B cell (primary cell): ENCODE measurements around the gene APMAP. TPM values are rescaled to one million over a fixed set of nuclear protein-coding genes. Genes with fewer than 3 reads are reported as not detected.

ENCODE experiments used
- ATAC-seq: fragments of 200-7000 bp; cut with Tn5 transposase; one replicate; pipeline ENCODE4 v1.10.0; 2021; ENCODE audit warnings: low read depth, mild to moderate bottlenecking, moderate number of reproducible peaks, moderate library complexity
- CTCF ChIA-PET: fragments of 350-600 bp; sonication (Branson Sonifier 250); formaldehyde crosslinking; loops from one replicate; lab custom pipeline; 2021; ENCODE audit warnings: antibody characterized with exemption, inconsistent platforms; lab: Charles Lee
- POLR2A ChIA-PET: fragments of 350-600 bp; sonication (Branson Sonifier 250); formaldehyde crosslinking; loops from one replicate; lab custom pipeline; 2021; ENCODE audit warnings: antibody characterized with exemption; lab: Charles Lee
- DNase-seq: peaks from one replicate; pipeline ENCODE4 v3.0.0; 2013
- H2AFZ ChIP-seq: 2 replicates; pipeline ENCODE4 v1.6.1; 2012; ENCODE audit warnings: mild to moderate bottlenecking, low read depth, low read length; ENCODE audit not compliant: insufficient read depth, poor library complexity, severe bottlenecking
- H3K27ac ChIP-seq, 2 donors: 1 replicate in 1 of 2; 2 replicates in 1 of 2; pipeline ENCODE4 v1.5.1; 2012 to 2013; ENCODE audit warnings: low read length in 2 of 2, mild to moderate bottlenecking in 2 of 2, moderate library complexity in 1 of 2
- H3K27me3 ChIP-seq, 4 experiments: fragments of 200-600 bp in 1 of 4; sonication (generic) in 1 of 4; replicated peaks in 1 of 4; 1 replicate in 2 of 4; 2 replicates in 2 of 4; pipeline versions ENCODE4 v1.6.1 to v1.7.0; 2013 to 2016; ENCODE audit warnings: low read length in 3 of 4, mild to moderate bottlenecking in 2 of 4, mixed read lengths in 1 of 4, moderate library complexity in 1 of 4; ENCODE audit not compliant: insufficient read depth in 4 of 4, control insufficient read depth in 3 of 4; ENCODE audit errors: control extremely low read depth in 1 of 4
- H3K36me3 ChIP-seq, 2 experiments: replicated peaks in 1 of 2; 1 replicate in 1 of 2; 2 replicates in 1 of 2; pipeline versions ENCODE4 v1.6.1 to v1.7.1; 2013; ENCODE audit warnings: low read length in 1 of 2; ENCODE audit not compliant: insufficient read depth in 2 of 2, control insufficient read depth in 1 of 2; ENCODE audit errors: control extremely low read depth in 1 of 2, extremely low read depth in 1 of 2
- H3K4me1 ChIP-seq, 2 donors: fragments of 200-600 bp in 1 of 2; sonication (generic) in 1 of 2; 1 replicate in 1 of 2; 2 replicates in 1 of 2; pipeline versions ENCODE4 v1.5.1 to v1.6.1; 2013 to 2017; ENCODE audit warnings: low read length in 2 of 2; ENCODE audit not compliant: control insufficient read depth in 2 of 2, insufficient read depth in 2 of 2
- H3K4me2 ChIP-seq: replicated peaks from 2 replicates; pipeline ENCODE3; 2012; ENCODE audit warnings: mild to moderate bottlenecking, low read depth, low read length; ENCODE audit not compliant: poor library complexity, severe bottlenecking
- H3K4me3 ChIP-seq, 5 experiments: fragments of 200-600 bp in 1 of 5; sonication (generic) in 1 of 5; 1 replicate in 3 of 5; 2 replicates in 2 of 5; pipeline versions ENCODE4 v1.5.1 to v1.7.0; 2011 to 2016; ENCODE audit warnings: low read length in 4 of 5, mild to moderate bottlenecking in 4 of 5, low read depth in 2 of 5, control low read depth in 1 of 5, moderate library complexity in 1 of 5; ENCODE audit not compliant: insufficient read depth in 1 of 5; ENCODE audit errors: control extremely low read depth in 1 of 5, extremely low read depth in 1 of 5
- H3K79me2 ChIP-seq: fragments of 200-600 bp; sonication (generic); one replicate; pipeline ENCODE4 v1.6.0; 2016; ENCODE audit warnings: low read length; ENCODE audit not compliant: control insufficient read depth, insufficient read depth
- H3K9ac ChIP-seq: fragments of 200-600 bp; sonication (generic); 2 replicates; pipeline ENCODE4 v1.6.1; 2017; ENCODE audit warnings: mild to moderate bottlenecking, low read length, moderate library complexity
- H3K9me3 ChIP-seq, 3 donors: one replicate each; pipeline versions ENCODE4 v1.6.1 to v1.7.1; 2013; ENCODE audit warnings: low read length in 2 of 3; ENCODE audit not compliant: control insufficient read depth in 2 of 3, insufficient read depth in 1 of 3; ENCODE audit errors: control extremely low read depth in 1 of 3
- H4K20me1 ChIP-seq: 2 replicates; pipeline ENCODE4 v1.6.0; 2012; ENCODE audit warnings: mild to moderate bottlenecking, low read length; ENCODE audit not compliant: insufficient read depth, control insufficient read depth, poor library complexity, severe bottlenecking
- H3K27ac Mint-ChIP-seq: one replicate; pipeline ENCODE4 v1.8.0; 2021; ENCODE audit warnings: mixed read lengths
- H3K27me3 Mint-ChIP-seq: one replicate; pipeline ENCODE4 v1.8.0; 2021; ENCODE audit warnings: mixed read lengths
- H3K4me1 Mint-ChIP-seq: one replicate; pipeline ENCODE4 v1.8.0; 2021; ENCODE audit warnings: mixed read lengths
- H3K4me3 Mint-ChIP-seq: one replicate; pipeline ENCODE4 v1.8.0; 2021; ENCODE audit warnings: mixed read lengths
- H3K9me3 Mint-ChIP-seq: one replicate; pipeline ENCODE4 v1.8.0; 2022; ENCODE audit warnings: mixed read lengths; ENCODE audit not compliant: insufficient read depth
- EZH2 ChIP-seq: IDR thresholded peaks from 2 replicates; pipeline ENCODE4 v1.6.1; 2012; ENCODE audit warnings: borderline replicate concordance, low read depth, mild to moderate bottlenecking, moderate library complexity, low read length; ENCODE audit not compliant: insufficient read depth, poor library complexity, severe bottlenecking
- WGBS: methylation state at CpG from one replicate; pipeline ENCODE4 v1.1.5; 2013; ENCODE audit warnings: missing lambda C conversion rate; ENCODE audit not compliant: insufficient coverage; 5-methylcytosine and 5-hydroxymethylcytosine counted together
- intact Hi-C: fragments of 100-400 bp; cut with micrococcal nuclease; formaldehyde crosslinking; loops from one replicate; pipeline ENCODE4 v1.10.0; 2022
- polyA plus RNA-seq: library from polyadenylated mRNA; depleted of rRNA; stranded (reverse); fragments of >200 nt; gene quantifications from 2 replicates; pipeline ENCODE4 v1.2.3, GENCODE V29; 2012
- total RNA-seq, 2 donors: library from RNA; stranded (reverse); fragments of 120-200 nt in 1 of 2; gene quantifications; 1 replicate in 1 of 2; 2 replicates in 1 of 2; pipeline versions ENCODE4 v1.2.3 to v1.2.4, GENCODE V29; 2013 to 2022
- TF ChIP-seq, protein P1 (sequence below): fragments of 200-600 bp; IDR thresholded peaks from one replicate; pipeline ENCODE4 v1.8.0; 2022; ENCODE audit warnings: antibody characterized with exemption, mild to moderate bottlenecking

The APMAP gene
- total and polyA plus RNA-seq, 2 donors (not counting 1 experiment from before 2014, with no cell fraction given) = 9.1 to 28.0 TPM

- Histone ChIP-seq H3K27ac (no peak overlapping the region), H3K27me3 (no peaks in the 10 kb centered on the region), H3K36me3 (no peaks in the 10 kb centered on the region), H3K9me3 (peaks cover 0 to 12% (median 0%) of the 10 kb centered on the region in 3 donors), H2AFZ (no peak overlapping the region), H3K9ac (no peak overlapping the region), H3K4me3 (no peak overlapping the region), H3K4me2 (no peak overlapping the region), H4K20me1 (no peaks in the 10 kb centered on the region), H3K4me1 (no peaks in the 10 kb centered on the region), H3K79me2 (no peaks in the 10 kb centered on the region)
- POLR2A ChIA-PET = no interaction called here
- intact Hi-C loops = no loop called here
- Mint-ChIP-seq H3K4me3 (no peak overlapping the region), H3K27me3 (peaks cover 18% of the 10 kb centered on the region), H3K4me1 (no peaks in the 10 kb centered on the region), H3K9me3 (peaks cover 26% of the 10 kb centered on the region), H3K27ac (no peak overlapping the region)
- no peak for TF ChIP-seq EZH2
- TF ChIP-seq, protein P1, sequence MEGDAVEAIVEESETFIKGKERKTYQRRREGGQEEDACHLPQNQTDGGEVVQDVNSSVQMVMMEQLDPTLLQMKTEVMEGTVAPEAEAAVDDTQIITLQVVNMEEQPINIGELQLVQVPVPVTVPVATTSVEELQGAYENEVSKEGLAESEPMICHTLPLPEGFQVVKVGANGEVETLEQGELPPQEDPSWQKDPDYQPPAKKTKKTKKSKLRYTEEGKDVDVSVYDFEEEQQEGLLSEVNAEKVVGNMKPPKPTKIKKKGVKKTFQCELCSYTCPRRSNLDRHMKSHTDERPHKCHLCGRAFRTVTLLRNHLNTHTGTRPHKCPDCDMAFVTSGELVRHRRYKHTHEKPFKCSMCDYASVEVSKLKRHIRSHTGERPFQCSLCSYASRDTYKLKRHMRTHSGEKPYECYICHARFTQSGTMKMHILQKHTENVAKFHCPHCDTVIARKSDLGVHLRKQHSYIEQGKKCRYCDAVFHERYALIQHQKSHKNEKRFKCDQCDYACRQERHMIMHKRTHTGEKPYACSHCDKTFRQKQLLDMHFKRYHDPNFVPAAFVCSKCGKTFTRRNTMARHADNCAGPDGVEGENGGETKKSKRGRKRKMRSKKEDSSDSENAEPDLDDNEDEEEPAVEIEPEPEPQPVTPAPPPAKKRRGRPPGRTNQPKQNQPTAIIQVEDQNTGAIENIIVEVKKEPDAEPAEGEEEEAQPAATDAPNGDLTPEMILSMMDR = no peak
- DNase-seq = no peak
- WGBS = 100% methylated on average over 2 of the region's 4 CpGs
- no peak for ATAC-seq
- CTCF ChIA-PET = no interaction called here
Measured at GRCh38 chr20:24943196-24943595, 49.4 kb downstream of the APMAP start.

DNA sequence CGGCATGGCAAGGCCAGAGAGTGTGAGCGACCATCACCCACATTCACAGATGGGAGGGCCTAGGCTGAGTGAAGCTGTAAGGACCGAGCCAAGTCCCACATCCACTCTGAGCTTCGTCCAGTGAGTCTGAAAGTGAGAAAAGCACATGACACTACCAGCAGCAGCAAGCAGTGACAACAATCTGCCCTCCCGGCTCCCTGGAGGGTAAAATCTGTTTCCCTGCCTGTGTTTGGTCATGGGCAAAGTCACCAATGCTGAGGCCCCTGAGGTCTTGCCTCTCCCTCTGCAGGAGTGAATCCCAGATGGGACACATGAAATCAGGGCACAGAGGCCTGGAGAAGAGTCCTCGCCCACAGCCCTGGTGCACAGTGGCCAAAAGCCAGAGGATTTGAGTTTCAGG is 49.9 kb downstream of the APMAP start:
- Histone ChIP-seq H3K4me3 (no peak overlapping the region), H3K9me3 (peaks cover 0 to 12% (median 0%) of the 10 kb centered on the region in 3 donors), H3K4me2 (no peak overlapping the region), H3K4me1 (no peaks in the 10 kb centered on the region), H4K20me1 (no peaks in the 10 kb centered on the region), H2AFZ (no peak overlapping the region), H3K9ac (no peak overlapping the region), H3K36me3 (no peaks in the 10 kb centered on the region), H3K79me2 (no peaks in the 10 kb centered on the region), H3K27me3 (no peaks in the 10 kb centered on the region), H3K27ac (no peak overlapping the region)
- peaks cover 23% of the 10 kb centered on the region for H3K9me3 Mint-ChIP-seq
- TF ChIP-seq EZH2 = no peak
- TF ChIP-seq, protein P1 = no peak
- ChIA-PET POLR2A (no interaction called here), CTCF (no interaction called here)
- WGBS = 82% methylated on average over 6 of the region's 6 CpGs
- ATAC-seq = no peak
- DNase-seq = no peak
- no peak overlapping the region for H3K4me3 Mint-ChIP-seq
- H3K27me3 Mint-ChIP-seq = peaks cover 13% of the 10 kb centered on the region
- H3K27ac Mint-ChIP-seq = no peak overlapping the region
- H3K4me1 Mint-ChIP-seq = no peaks in the 10 kb centered on the region
- intact Hi-C loops = no loop called here
